ENCODE measurements around the gene WEE1. TPM values are rescaled to one million over a fixed set of nuclear protein-coding genes. Genes with fewer than 3 reads are reported as not detected.
A peak's percentile ranks its signal among the peaks of the same experiment; 100 is the strongest.
"Not testable (repeated sequence)": the region's sequence is repeated elsewhere in the genome, so short reads cannot be mapped to it uniquely, and the experiment has no call there.

The WEE1 gene
- total RNA-seq, 2 experiments from 2014 or later = 45.2 to 49.2 TPM

DNA sequence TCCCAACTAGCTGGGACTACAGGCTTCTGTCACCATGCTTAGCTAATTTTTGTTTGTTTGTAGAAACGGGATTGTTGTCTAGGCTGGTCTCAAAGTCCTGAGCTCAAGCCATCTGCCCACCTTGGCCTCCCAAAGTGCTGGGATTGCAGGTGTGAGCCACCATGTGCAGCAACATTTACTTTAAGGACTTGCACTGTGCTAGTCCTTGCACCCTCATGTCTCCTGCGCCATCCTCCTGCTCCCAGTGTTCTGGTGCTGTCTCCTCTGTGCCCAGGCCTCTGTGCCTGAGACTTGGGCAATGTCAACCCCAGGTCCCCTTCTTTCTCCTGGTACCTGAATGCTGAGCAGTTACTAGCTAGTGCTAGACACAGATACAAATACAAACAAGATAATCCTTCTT is 26.7 kb downstream of the WEE1 start:
- intact Hi-C loops (cut with micrococcal nuclease) = no loop called here
- no peaks in the 10 kb centered on the region for H3K36me3 Mint-ChIP-seq (ENCODE audit: low read depth)
- H3K27ac Mint-ChIP-seq = peak overlapping the region; percentile 87
- DNase-seq (no peak), ATAC-seq (no peak)
- H3K9me3 Mint-ChIP-seq = no peaks in the 10 kb centered on the region
- no peak overlapping the region for H3K4me3 Mint-ChIP-seq
- TF ChIP-seq, protein P1, sequence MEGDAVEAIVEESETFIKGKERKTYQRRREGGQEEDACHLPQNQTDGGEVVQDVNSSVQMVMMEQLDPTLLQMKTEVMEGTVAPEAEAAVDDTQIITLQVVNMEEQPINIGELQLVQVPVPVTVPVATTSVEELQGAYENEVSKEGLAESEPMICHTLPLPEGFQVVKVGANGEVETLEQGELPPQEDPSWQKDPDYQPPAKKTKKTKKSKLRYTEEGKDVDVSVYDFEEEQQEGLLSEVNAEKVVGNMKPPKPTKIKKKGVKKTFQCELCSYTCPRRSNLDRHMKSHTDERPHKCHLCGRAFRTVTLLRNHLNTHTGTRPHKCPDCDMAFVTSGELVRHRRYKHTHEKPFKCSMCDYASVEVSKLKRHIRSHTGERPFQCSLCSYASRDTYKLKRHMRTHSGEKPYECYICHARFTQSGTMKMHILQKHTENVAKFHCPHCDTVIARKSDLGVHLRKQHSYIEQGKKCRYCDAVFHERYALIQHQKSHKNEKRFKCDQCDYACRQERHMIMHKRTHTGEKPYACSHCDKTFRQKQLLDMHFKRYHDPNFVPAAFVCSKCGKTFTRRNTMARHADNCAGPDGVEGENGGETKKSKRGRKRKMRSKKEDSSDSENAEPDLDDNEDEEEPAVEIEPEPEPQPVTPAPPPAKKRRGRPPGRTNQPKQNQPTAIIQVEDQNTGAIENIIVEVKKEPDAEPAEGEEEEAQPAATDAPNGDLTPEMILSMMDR (IDR thresholded peaks at IDR 0.05) = no peak
- ChIA-PET POLR2A (interaction anchor here (1.1 to 3.0 kb wide), 5 partner anchors 9 to 44 kb away, joined by 3 to 14 read pairs (median 6); partner anchors contain the start of gene WEE1), CTCF (interaction anchor here (1.2 to 3.2 kb wide), 7 partner anchors 9 to 489 kb away, joined by 3 to 45 read pairs (median 5); no protein-coding TSS in a partner anchor)
- no peaks in the 10 kb centered on the region for H3K27me3 Mint-ChIP-seq
- H3K4me1 Mint-ChIP-seq (ENCODE audit: low read depth) = peaks cover 31% of the 10 kb centered on the region

DNA sequence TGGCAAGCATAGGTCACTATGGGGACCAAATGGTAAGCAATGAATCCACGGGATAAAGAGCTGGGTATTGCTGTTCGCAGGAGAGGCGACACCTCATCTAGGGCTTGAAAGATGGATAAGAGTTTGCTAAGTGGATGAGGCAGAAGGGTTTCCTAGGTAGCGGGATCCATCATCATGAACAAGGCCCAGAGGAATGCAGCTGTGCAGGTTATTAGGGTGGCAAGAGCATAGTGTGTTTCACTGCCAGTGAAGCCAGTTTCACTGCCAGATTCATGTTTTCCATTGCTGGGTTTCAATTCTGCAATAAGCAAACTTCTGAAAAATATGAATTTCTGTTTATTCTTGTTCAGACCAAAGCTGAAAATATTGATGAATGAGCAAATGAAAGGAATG is 27.2 kb downstream of the WEE1 start:
- TF ChIP-seq, protein P1 (IDR thresholded peaks at IDR 0.05) = no peak
- no peaks in the 10 kb centered on the region for H3K9me3 Mint-ChIP-seq
- peaks cover 2% of the 10 kb centered on the region for H3K27me3 Mint-ChIP-seq
- H3K36me3 Mint-ChIP-seq (ENCODE audit: low read depth) = no peaks in the 10 kb centered on the region
- H3K4me3 Mint-ChIP-seq = peak overlapping the region; percentile 60
- DNase-seq = peak; percentile 47
- H3K27ac Mint-ChIP-seq = peak overlapping the region; percentile 87
- POLR2A ChIA-PET = interaction anchor here (0.6 to 3.0 kb wide), 11 partner anchors 9 to 1208 kb away, joined by 3 to 16 read pairs (median 5); partner anchors contain the start of genes EIF4G2 and ZNF143
- peak; percentile 40 for ATAC-seq
- intact Hi-C loops (cut with micrococcal nuclease) = no loop called here
- peaks cover 31% of the 10 kb centered on the region for H3K4me1 Mint-ChIP-seq (ENCODE audit: low read depth)
- CTCF ChIA-PET = interaction anchor here (0.8 to 3.2 kb wide), 11 partner anchors 10 to 490 kb away, joined by 3 to 45 read pairs (median 4); no protein-coding TSS in a partner anchor

DNA sequence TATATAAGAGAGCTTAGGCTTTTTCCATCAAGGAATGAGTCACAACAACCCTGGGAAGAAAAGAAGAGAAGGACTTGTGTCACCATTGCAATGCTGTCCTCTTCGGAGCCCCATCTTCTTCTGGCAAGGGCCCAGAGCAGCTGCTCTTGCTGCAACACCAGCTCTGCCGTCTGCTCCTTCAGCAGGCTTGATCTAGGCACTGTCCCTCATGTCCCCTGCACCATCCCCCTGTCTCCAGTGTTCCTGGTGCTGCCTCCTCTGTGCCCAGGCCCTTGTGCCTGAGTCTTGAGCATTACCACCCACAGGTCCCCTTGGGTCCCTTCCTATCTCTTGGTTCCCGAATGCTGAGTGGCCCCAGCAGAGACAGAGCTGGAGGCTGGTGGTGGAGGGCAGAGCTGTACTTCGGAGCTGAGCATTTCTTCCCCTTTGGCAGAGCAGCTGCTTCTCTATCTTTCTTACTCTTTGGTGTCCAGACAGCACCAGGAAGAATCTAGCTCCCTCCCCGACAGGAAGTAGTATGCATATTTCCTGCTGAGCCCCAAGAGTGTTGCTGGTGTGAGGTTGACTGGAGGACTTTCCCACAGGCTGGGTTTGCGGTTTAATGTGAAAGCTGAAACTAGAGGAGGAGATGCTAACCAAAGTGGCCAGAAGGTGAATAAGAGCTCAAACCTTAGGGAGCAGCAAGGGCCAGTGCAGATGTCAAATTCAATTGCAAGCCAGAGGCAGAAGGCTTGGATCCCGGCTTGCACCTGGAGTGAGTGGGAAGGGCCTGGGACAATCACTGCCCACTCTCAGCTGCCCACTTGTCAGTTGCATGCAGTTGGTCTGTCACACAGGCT is 27.8 kb downstream of the WEE1 start:
- ATAC-seq = peak; percentile 87
- Mint-ChIP-seq H3K4me1 (ENCODE audit: low read depth) (peaks cover 31% of the 10 kb centered on the region), H3K4me3 (peak overlapping the region; percentile 60), H3K36me3 (ENCODE audit: low read depth) (no peaks in the 10 kb centered on the region), H3K9me3 (no peaks in the 10 kb centered on the region), H3K27ac (peak overlapping the region; percentile 87), H3K27me3 (peaks cover 3% of the 10 kb centered on the region)
- ChIA-PET POLR2A (interaction anchor here (0.6 to 3.0 kb wide), 13 partner anchors 10 to 1208 kb away, joined by 3 to 16 read pairs (median 5); partner anchors contain the start of genes EIF4G2 and ZNF143), CTCF (interaction anchor here (0.8 to 3.2 kb wide), 11 partner anchors 10 to 235 kb away, joined by 3 to 45 read pairs (median 4); no protein-coding TSS in a partner anchor)
- TF ChIP-seq, protein P1 (IDR thresholded peaks at IDR 0.05) = no peak
- DNase-seq = peak; percentile 92
- intact Hi-C loops (cut with micrococcal nuclease) = no loop called here

DNA sequence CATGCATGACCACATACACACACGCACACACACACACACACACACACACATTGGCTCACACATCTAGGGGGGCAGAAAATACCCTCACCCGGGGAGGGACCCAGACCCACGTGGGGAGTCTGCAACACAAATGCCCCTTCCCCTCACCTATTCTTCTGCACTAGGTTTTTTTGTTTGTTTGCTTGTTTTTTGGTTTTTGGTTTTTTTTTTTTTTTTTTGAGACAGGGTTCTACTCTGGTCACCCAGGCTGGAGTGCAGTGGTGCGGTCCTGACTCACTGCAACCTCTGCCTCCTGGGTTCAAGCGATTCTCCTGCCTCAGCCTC is 28.4 kb downstream of the WEE1 start:
- ChIA-PET CTCF (interaction anchor here (1.1 to 3.2 kb wide), 8 partner anchors 11 to 235 kb away, joined by 3 to 45 read pairs (median 6); no protein-coding TSS in a partner anchor), POLR2A (interaction anchor here (1.0 to 3.0 kb wide), 7 partner anchors 10 to 158 kb away, joined by 3 to 16 read pairs (median 6); partner anchors contain the start of gene ZNF143)
- Mint-ChIP-seq H3K27ac (peak overlapping the region; percentile 87), H3K4me3 (peak overlapping the region; percentile 60), H3K9me3 (no peaks in the 10 kb centered on the region), H3K27me3 (peaks cover 3% of the 10 kb centered on the region), H3K36me3 (ENCODE audit: low read depth) (no peaks in the 10 kb centered on the region), H3K4me1 (ENCODE audit: low read depth) (peaks cover 31% of the 10 kb centered on the region)
- TF ChIP-seq, protein P1 (IDR thresholded peaks at IDR 0.05) = no peak
- intact Hi-C loops (cut with micrococcal nuclease) = no loop called here
- no peak for DNase-seq
- ATAC-seq = no peak

DNA sequence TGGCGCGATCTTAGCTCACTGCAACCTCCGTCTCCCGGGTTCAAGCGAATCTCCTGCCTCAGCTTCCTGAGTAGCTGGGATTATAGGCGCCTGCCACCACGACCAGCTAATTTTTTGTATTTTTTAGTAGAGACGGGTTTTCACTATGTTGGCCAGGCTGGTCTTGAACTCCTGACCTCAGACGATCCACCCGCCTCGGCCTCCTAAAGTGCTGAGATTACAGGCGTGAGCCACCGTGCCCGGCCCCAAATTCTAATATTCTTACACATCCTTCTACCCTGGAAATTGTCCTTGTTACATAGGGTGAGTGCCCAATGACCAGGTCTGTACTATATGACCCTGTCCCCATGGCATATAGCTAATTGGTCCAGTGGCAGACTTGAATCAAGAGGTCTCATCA is 29.7 kb downstream of the WEE1 start:
- H3K27me3 Mint-ChIP-seq; H3K9me3 Mint-ChIP-seq; ATAC-seq; H3K36me3 Mint-ChIP-seq (ENCODE audit: low read depth); DNase-seq; H3K4me3 Mint-ChIP-seq; intact Hi-C loops (cut with micrococcal nuclease); H3K27ac Mint-ChIP-seq: not testable (repeated sequence)
- ChIA-PET POLR2A (interaction anchor here (1.6 kb wide), 1 partner anchor 10 kb away, joined by 10 read pairs; no protein-coding TSS in a partner anchor), CTCF (interaction anchor here (0.8 to 2.8 kb wide), 3 partner anchors 10 to 145 kb away, joined by 3 to 22 read pairs (median 4); no protein-coding TSS in a partner anchor)
- H3K4me1 Mint-ChIP-seq (ENCODE audit: low read depth) = peaks cover 31% of the 10 kb centered on the region

All from activated CD8-positive, alpha-beta T cell treated with anti-CD3 and anti-CD28 coated beads for 36 hours (primary cell).